GM19025 (cell line): ENCODE data around the gene MRPL11.
"Not testable (repeated sequence)": the region's sequence is repeated elsewhere in the genome, so short reads cannot be mapped to it uniquely, and the experiment has no call there.

Experiments
- ATAC-seq: cut with Tn5 transposase; IDR thresholded peaks from one replicate; pipeline ENCODE4 v1.9.1; 2021; ENCODE audit warnings: mild to moderate bottlenecking, low read depth, moderate library complexity; ENCODE audit not compliant: unreplicated experiment

Gene MRPL11

DNA sequence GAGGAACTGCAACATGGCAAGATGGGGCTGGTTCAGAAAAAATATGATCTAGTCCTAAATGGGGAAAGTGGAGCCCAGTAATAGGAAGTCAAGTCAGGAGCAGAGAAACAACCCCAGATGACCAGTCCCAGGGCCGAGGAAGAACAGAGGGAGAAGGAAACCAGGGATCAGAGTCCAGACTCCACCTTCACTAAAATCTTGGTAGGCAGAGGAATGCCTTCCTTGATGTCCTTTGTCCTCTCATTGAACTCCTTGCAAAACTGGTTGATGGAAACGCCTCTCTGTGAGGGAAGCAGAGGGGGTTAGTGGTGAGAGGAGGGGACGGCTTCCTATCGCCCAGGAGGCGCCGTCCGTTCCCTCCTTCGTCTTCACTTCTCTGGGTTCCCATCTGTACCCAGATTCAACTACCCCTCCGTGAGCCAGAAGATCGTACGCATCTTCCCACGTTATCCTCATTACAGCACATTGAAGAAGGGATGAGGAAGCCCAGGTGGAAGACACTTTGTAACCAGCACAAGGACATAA is 607 bp downstream of the MRPL11 start:
- ATAC-seq = no peak

DNA sequence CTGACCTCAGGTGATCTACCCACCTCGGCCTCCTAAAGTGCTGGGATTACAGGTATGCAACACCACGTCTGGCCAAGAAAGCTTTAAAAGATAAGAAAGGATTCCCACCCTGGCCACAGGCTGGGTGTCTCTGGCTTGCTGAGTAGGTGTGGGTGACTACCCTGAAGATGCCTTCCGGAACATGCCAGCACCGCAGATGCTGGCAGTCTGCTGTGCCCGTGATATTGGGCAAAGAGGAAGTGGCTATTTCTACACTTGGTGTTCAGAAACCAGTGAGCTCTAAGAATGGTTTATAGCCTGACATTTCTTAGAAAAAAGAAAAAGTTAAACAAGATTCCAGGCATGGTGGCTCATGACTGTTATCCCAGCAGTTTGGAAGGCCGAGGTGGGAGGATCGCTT is 6.1 kb downstream of the MRPL11 start:
- ATAC-seq = no peak

DNA sequence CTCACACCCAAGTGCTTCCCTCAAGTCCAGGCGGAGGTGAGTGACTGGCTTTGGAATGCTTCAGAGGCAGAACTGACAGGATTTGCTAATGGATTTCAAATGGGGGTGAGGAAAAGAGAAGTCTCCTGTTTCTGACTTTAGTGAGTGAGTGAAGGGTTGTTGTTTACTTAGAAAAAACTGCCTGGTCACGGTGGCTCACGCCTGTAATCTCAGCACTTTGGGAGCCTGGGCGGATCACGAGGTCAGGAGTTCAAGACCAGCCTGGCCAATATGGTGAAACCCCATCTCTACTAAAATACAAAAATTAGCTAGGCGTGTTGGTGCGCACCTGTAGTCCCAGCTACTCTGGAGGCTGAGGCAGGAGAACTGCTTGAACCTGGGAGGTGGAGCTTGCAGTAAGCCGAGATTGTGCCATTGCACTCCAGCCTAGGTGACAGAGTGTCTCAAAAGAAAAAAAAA is 6.7 kb downstream of the MRPL11 start:
- ATAC-seq = not testable (repeated sequence)

DNA sequence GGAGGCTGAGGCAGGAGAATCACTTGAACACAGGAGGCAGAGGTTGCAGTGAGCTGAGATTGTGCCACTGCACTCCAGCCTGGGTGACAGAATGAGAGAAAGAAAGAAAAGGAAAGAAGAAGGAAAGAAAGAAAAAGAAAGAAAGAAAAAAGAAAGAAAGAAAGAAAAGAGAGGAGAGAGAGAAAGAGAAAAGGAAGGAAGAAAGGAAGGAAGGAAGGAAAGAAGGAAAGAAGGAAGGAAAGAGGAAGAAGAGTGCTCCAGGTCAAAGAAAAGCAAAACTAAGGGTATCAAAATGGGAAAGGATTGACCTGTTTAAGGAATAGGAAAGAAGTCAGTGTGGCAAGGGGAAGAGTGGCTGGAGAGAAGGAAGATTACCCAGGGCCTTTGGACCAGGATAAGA is 7.4 kb downstream of the MRPL11 start:
- not testable (repeated sequence) for ATAC-seq

DNA sequence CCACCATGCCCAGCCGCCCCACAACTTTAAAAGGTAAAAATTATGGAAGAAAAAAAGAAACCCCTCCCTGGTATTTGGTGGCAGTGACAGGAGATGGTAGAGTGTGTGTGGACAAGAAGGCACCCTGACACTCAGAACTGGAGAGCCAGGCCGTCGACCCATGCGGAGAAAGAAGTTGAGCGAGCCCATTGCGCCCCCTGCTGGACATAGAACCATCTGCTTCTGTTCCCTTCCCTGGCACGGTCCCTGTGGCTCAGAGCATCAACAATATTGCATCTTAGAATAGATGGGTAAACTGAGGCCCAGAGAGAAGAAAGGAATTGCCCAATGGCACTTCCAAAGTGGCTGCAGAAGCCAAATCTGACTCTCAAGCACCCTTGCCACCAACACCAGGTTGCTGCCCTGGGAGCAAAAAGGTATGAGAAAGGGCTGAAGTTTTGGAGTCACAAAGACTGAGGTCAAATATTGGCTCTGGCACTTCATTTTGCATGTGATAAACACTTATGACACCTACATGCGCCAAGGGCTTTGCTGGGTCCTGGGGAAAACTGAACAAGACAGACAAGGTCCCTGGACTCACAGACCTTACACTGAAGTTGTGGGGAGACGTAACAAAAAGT is 8.6 kb downstream of the MRPL11 start:
- no peak for ATAC-seq

DNA sequence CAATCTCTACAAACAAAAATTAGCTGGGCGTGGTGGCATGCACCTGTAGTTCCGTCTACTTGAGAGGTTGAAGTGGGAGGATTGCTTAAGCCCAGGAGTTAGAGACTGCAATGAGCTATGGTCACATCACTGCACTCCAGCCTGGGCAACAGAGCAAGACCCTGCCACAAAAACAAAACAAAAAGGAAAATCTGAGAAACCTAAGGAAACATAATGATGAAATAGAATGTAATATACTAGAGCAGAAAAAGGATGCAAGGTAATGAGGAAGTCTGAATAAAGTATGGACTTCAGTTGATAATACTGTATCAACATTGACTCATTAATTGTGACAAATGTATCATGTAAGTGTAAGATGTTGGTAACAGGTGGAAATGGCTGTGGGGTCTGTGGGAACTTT is 9.7 kb downstream of the MRPL11 start:
- no peak for ATAC-seq

DNA sequence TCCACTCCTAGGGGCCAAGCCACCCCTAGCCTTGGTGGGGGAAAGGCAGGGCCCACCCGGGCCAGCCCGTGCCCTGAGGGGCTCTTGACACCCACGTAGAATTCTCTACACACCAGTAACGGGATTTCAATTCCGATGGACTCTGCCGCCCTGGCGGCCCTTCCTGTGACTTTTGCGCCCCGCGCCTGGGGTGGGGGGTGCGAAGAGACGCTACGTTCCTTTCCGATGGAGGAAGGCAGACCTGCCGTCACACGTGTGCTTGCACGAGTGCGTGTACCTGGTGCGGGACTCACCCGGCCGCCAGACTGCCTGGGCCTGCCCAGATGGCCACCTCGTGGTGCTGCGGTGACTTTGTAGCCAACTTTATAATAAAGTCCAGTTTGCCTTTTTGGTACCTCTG is 12.3 kb downstream of the MRPL11 start:
- no peak for ATAC-seq

DNA sequence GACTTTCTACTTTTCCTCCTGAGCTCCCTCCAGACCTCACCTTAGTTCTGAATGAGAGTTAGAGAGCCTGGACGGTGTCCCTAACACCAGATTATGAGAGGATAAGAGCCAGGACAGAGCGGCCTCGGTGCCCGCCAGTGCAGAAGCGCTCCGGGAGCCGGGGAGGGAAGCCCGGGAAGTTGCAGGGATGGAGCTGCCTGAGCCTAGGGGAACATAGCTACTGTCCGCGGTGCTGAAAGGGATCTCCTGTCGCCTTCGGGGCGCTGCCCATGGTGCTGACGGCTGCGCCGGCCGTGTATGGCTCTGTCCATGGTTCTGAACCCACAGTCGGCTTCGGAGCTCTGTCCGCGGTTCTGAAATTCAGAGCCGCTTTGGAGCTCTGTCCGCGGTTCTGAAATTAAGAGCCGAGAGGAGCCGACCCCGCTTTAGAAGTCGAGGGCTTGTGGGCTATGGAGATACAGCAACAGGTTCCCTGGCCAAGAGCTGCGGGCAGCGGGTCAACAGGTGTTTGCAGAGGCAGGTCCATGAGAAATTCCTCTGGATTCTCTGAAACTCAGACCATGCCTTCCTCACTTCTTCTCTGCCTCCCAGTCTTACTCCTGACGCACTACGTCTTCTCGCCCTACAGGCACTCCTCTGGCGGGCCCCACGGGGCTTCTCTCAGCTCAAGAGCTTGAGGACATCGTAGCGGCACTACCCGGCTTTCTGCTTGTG is 17.0 kb downstream of the MRPL11 start:
- ATAC-seq = no peak

DNA sequence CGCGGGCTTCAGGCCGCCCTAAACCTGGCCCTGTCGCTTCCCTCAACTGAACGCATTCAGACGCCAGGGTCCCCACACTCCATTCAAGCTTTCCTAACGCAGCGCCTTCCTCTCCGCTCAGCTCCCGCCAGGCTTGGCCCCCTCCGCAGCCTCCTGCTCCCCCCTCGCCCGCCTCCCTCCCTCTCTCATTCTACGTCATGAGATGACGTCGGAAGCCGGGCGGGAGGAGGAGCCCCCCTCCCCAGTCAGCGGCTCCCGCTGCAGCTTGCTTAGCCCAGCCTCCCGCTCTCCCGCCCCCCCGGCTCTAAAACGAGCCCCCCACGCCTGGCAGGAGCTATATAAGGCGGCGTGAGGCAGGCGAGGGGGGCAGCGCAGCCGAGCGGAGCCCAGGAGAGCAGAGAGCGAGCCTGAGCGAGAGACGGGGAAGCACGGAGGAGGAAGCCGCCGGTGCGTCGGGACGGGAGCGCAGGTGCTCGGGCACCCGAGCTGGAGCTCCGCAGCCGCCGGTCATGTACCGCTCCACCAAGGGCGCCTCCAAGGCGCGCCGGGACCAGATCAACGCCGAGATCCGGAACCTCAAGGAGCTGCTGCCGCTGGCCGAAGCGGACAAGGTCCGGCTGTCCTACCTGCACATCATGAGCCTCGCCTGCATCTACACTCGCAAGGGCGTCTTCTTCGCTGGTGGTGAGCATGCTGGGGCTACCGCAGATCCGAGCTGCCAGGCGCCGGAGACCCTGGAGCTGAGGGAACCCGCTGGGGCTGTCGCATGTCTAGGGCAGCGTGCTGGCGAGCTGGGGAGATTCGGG is 17.8 kb downstream of the MRPL11 start, which contains the start of gene NPAS4:
NPAS4 (plus strand) TSS at position 365 of the 806 bp plus-strand sequence; CDS start at position 510, 145 bp downstream.
- ATAC-seq = no peak

DNA sequence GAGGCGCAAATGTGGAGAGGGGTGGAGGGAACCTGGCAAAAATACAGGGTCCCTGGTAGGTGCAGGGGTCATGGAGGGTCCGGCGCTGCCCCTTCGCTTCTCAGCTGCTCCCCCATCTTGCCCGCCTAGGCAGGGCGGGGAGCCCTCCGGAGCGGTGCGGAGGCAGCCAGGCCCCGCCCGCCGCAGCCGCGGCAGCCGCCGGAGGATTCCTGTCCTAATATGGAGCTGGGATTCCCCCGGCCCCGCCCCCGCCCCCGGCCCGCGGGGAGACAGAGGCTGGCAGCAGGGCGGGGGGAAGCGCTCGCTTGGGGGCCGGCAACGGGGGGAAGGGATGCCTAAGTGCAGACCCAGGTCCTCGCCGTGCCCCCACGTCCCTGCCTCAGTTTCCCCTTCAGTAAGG is 18.8 kb downstream of the MRPL11 start:
- no peak for ATAC-seq

DNA sequence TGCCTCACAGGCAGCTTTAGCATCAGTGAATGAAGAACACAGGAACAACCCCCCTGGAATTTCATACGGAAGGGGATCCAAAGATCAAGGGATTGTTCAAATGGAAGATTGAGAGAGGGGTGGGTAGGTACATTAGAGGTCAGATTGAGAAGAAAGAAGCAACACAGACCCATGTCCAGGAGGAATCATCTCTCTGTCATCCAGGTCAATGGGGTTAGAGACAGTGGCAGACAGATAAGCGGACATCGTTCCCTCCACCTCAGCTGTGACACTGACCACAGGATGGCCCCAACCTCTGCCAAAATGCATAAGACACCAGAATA is 19.7 kb downstream of the MRPL11 start:
- no peak for ATAC-seq

DNA sequence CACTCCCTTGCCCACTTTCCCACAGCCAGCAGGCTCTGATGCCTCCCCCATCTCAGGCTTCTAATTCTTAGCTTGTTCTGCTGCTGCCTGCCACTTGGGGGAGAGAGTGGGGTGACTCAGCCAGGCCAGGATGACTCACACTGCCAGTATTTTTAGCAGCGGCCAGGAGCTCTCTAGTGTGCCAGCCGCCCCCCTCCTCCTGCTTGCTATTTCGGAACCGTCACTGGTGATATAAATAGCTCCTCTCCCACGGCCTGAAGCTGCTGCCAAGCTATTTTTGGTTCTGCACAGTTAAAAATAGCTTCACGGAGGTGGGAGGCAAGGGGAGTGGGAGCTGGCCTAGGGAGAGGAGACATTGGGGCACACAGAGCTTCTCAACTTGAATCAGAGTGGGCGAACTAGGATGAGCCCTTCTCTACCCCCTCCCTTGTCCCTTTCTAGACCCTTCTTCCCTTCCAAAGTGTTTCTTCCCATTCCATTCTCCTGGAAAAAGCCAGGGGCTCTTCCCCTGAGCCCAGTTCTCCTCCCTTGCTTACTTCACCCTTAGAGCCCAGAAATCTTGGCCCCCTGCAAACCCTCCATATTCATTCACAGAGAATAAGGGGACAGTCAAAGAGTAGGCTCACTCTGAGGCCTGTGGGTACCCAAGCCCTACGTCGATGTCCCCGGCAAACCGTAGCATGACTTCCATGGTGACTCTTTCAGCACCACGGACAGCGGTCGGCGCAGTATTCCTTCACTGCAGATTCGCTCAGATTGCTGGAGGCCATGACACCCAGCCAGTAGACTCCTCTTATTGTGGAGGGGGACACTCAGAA is 20.3 kb downstream of the MRPL11 start:
- ATAC-seq = no peak

DNA sequence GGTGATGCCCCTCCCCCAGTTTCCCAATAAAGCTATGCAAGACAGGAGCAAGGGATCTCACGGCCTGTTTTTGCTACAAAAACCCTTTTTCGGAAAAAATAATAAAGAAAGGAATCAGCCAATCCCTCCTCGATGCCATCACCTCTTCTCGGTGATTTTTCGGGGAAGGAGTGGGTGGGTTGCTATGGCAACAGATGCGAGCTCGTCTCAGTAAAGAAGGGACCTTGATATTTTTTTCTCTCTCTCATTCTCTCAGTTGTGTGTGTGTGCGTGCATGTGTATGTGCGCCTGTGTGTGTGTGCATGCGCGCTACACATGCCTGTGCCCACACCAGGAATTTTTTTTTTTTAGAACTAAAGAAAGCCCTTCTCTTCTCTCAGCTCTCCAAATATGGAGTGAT is 21.6 kb downstream of the MRPL11 start:
- ATAC-seq = no peak

DNA sequence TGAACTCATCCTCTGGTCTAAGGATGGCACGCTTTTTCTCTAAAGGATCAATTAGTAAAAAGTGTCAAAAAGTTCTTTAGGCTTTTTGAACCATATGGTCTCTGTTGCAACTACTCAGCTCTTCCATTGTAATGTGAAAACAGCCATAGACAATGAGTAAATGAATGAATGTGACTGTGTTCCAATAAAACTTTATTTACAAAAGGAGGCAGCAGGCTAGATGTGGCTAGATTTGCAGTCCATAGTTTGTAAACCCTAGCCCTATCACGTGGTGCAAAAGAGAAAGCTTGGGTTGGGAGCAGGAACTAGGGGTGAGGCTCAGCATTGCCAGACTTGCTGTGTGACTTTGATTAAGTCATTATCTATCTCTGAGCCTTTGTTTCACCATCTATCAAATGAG is 23.2 kb downstream of the MRPL11 start:
- ATAC-seq = no peak

DNA sequence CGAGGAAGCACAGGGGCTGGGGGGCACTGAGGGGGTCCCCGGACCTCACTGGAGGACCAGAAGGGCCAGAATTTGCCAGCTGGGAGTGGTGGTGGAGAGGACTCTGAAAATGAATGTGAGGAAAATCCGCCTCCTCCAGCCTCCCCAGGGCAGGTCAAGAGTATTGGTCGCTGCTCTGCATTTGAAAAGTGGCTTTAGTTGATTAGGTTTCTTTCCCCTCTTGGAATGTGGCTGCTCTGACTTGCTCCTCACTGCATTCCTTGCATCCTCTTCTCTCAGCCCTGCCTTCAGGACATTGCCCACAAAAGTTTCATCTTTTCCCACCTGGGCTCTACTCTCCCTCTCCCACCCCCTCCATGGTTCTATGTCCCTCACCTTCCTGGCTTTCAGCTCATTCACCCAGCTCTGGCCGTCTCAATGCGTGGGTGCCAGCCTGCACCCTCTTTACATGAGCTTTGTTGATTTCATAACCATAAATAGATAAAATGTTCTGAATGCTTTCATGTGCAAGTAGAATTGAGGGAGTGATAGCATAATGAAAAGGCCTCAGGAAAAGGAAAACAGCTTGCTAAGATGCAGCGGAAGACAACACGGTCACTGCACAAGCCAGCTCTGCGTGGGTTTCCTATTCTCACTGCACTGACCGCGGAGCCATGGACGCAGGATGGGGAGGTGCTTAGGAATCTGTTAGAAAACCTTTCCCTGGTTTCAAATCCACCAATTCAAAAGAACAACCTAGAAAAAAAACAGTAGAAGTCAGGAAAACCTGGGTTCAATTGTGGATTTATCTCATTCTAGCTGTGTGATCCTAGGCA is 24.3 kb downstream of the MRPL11 start:
- ATAC-seq = no peak

DNA sequence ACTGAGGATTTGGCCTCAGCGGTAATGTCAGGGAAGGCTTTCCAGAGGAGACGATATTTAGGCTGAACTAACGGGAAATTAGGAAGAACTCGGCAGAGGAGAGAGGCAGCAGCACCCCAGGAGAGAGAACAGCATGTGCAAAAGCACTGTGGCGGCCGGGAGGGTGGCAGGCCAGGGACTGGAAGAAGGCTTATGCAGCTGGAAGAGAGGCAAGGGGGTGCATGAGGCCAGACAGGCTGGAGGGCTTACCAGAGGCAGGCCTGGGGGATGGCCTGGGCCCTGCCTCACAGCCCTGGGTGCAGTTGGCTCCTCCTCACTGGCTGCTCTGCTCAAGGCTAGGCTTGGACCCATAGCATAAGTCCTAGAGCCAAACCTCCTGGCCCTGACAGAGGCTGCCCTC is 25.5 kb downstream of the MRPL11 start:
- ATAC-seq = no peak

DNA sequence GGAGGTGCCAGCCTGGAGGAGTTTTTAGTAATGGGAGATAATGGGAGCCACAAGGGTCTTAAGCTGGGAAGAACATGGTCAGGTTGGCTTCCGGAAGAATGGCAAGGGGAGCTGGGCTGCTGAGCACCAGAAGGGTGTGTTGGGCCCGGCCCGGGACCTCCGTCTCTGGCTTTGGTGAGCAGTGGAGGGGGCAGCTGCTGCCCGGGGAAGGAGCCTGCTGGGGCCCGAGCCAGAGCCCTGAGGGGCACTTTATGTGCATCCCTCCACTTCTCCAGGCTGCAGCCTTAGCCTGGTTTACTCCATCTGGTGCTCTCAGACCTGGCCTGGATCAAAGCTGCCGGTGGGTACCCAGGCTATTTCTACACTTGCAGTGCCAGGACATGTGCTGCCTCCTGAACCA is 26.5 kb downstream of the MRPL11 start:
- ATAC-seq = no peak

DNA sequence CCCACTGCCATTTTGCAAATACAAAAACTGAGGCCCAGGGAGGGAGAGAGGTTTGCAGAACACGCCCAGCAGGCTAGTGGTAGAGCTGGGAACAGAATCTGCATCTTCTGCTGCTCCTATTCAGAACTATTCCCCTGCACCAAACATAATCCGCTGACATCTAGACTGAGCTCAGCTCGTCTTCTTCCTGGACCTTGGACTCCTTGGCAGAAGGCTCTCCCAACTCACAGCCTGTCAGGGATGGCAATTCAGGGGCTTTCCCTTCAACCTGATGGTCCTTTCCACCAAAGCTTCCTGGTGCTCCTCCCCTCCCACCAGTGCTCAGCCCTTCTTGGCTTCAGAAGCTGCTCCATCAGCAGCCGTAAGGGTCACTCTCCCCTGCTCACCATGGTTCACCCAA is 27.3 kb downstream of the MRPL11 start:
- no peak for ATAC-seq

DNA sequence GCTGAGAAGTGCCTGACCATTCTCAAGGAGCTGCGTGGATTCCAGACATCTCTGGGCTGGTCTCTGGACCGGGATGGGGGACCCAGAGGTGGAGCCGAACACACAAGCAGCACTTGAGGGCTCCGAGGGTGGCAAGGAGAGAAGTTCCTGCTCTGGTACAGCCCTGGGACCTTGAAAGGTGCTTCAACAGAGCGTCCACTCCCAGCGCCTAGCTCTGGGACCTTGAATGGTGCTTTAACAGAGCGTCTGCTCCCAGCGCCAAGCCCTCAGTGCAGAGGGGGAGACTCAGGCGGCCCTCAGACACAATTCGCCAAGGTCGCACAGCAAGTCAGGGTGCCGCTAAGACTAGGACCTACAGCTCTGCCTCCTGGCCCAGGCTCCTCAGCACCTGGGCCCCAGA is 28.5 kb downstream of the MRPL11 start:
- no peak for ATAC-seq

DNA sequence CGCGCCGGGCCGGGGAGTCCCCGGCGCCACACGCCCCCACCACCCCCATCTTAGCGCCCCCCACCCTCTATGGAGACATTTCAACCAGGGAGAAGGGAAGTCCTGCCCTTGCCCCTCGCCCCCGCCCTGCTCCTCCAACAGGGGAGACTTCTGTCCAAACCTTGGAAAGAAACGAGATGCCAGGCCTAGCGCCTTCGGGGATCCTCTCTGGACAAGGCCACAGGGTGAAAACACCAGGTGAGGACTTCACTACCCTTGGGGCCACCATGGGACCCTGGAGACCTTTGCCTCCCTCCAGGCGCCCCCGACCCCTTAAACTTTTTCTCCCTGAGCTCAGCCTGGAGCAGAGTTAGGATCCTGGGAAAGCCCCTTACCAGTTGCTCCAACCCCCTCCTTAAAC is 29.4 kb downstream of the MRPL11 start:
- no peak for ATAC-seq
